T-helper 17 cell (primary cell): Measurements from ENCODE around the gene ZNF445. TPM values are rescaled to one million over a fixed set of nuclear protein-coding genes. Genes with fewer than 3 reads are reported as not detected.
"Not testable (repeated sequence)": the region's sequence is repeated elsewhere in the genome, so short reads cannot be mapped to it uniquely, and the experiment has no call there.

Experiments used
- ATAC-seq: fragments of 150-1000 bp; cut with Tn5 transposase; 2 replicates; pipeline ENCODE4 v1.10.0; 2021; ENCODE audit warnings: mild to moderate bottlenecking, moderate library complexity
- DNase-seq, 3 donors: peaks; one replicate each; pipeline versions ENCODE4 v3.0.0 to v3.0.0-alpha.2; 2020 to 2021
- H3K9me3 ChIP-seq: one replicate; pipeline ENCODE4 v1.7.0; 2013; ENCODE audit warnings: low read length, mild to moderate bottlenecking; ENCODE audit not compliant: control insufficient read depth, poor library complexity, severe bottlenecking
- H3K27ac Mint-ChIP-seq: one replicate; pipeline ENCODE4 v1.8.0; 2022; ENCODE audit warnings: mild to moderate bottlenecking, moderate library complexity, mixed read lengths
- H3K27me3 Mint-ChIP-seq: one replicate; pipeline ENCODE4 v1.8.0; 2022; ENCODE audit warnings: mixed read lengths
- H3K36me3 Mint-ChIP-seq: one replicate; pipeline ENCODE4 v1.8.0; 2022; ENCODE audit warnings: low read depth, mixed read lengths
- H3K4me1 Mint-ChIP-seq: one replicate; pipeline ENCODE4 v1.8.0; 2022; ENCODE audit warnings: mild to moderate bottlenecking, mixed read lengths
- H3K4me3 Mint-ChIP-seq: one replicate; pipeline ENCODE4 v1.8.0; 2022; ENCODE audit warnings: mild to moderate bottlenecking, moderate library complexity, mixed read lengths
- total RNA-seq, 4 donors: library from RNA in 2 of 4; stranded (reverse) in 2 of 4; gene quantifications; one replicate each; pipeline ENCODE4 v1.2.3 and lab custom pipeline; 2022 to 2026

Gene ZNF445
- total RNA-seq, 2 donors from 2014 or later: 9.7 to 10.6 TPM

DNA sequence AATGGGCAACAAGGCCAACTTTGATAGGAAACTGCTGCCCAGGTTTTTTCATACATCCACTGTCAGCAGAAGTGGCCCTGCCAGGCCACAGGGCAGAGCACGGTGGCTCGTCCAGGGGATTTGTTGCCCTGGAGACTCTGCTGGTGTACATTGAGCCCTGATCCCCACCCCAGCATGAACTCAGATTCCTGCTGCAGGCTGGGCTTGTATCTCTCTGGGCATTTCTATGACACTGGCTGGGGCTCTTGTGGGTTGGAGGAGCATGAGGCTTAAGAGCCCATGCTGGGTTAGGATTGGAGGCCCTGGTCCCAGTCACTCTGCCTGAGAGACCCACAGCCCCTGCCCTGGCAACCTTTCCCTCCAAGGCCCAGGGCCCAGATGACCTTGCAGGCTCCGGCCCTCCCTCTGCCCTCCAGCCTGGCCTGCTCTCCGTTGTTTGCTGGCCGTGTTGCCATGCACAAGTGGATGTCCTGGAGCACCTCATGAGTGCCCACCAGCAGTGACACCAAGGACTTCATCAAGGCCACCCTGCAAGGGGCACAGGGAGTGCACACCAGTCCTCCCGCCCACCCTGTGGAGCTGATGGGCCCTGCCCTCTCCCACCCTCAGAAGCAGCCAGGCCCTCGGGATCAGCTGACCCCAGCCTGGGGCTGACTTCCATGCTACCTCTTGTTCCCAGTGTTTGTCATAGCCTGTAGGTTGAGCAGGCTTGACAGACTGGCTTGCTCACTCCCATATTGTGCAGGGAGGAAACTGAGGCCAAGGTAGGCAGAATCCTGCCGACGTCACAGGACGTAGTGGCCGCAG lies 58.2 kb downstream of the ZNF445 start:
- DNase-seq: no peak
- Mint-ChIP-seq H3K36me3 (no peaks in the 10 kb centered on the region), H3K27me3 (peaks cover 15% of the 10 kb centered on the region), H3K27ac (no peak overlapping the region), H3K4me1 (no peaks in the 10 kb centered on the region), H3K4me3 (no peak overlapping the region)
- H3K9me3 ChIP-seq: no peaks in the 10 kb centered on the region
- no peak for ATAC-seq

DNA sequence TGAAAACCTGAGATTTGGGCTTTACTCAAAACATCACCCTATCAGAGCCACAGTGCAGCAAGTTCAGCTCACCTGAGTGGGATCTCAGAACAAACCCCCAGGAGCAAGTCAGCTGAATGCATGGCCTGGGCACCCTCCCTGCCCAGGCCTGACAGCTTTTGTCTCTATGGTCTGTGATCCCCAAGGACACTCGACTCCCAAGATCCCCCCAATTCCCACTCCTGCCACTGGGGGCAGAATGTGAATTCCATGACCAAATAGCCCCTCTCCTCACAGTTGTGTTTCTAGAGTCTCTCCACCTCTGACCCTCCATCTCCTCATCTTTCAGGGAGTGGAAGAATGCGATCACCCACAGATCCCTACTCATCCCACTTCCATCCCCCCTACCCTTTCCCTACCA lies 58.9 kb downstream of the ZNF445 start:
- ATAC-seq: no peak
- Mint-ChIP-seq H3K27ac (no peak overlapping the region), H3K27me3 (peaks cover 8% of the 10 kb centered on the region), H3K4me3 (no peak overlapping the region), H3K36me3 (no peaks in the 10 kb centered on the region), H3K4me1 (no peaks in the 10 kb centered on the region)
- no peaks in the 10 kb centered on the region for H3K9me3 ChIP-seq
- no peak for DNase-seq

DNA sequence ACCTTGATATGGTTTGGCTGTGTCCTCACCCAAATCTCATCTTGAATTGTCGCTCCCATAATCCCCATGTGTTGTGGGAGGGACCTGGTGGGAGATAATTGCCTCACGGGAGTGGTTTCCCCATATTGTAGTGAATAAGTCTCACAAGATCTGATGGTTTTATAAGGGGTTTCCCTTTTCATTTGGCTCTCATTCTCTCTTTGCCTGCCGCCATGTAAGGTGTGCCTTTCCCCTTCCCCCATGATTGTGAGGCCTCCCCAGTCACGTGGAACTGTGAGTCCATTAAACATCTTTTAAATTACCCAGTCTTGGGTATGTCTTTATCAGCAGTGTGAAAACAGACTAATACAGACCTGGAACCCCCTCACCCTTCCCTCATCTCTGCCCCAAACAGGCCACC lies 59.4 kb downstream of the ZNF445 start:
- not testable (repeated sequence) for H3K4me3 Mint-ChIP-seq, H3K4me1 Mint-ChIP-seq, H3K27me3 Mint-ChIP-seq, H3K36me3 Mint-ChIP-seq, H3K27ac Mint-ChIP-seq, DNase-seq, H3K9me3 ChIP-seq, ATAC-seq

DNA sequence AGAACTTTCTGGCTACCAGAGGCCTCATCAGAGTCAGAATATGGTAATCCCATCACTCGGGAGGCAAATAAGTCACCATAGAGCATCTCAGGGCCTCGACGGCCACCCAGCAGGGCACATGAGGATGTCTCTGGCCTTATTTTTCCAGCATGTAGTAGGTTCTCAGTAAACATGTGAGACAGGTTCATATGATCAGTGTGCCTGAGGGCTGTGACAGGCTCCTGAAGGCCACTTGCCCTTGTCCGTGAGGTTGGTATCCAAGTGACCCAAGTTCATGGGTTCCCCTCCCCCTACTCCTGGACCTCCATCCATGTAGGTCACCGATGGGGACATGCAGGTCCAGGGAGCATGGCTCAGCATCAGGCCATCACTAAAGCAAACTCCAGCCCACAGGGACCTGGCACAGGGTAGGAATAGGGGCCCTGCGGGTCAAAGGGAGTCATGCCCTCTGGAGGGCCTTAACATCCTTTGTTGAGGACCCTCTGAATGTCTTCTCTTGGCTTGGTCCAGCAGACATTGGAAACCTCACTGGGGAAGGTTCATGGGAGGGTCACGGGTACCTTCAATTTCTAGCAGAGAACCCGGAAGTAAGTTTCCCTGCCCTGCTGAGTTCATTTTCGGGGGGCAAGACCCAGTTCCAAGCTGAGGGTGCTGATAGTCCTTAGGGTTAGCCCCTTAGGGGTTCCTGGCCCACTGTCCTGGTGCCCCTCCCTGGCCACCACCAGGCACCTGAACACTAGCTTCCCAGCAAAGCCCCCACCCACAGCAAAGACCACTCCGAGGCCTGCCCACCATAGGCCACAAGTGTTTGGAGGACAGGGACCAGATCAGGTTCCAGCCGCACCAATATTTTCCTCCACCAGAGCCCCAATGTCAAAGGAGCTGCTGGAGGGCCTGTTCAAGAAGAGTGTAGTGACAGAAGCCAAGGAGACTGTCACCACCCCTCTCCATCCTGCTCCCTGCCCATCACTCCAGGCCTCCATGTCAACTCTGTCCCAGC lies 61.1 kb downstream of the ZNF445 start:
- no peak overlapping the region for H3K4me3 Mint-ChIP-seq

DNA sequence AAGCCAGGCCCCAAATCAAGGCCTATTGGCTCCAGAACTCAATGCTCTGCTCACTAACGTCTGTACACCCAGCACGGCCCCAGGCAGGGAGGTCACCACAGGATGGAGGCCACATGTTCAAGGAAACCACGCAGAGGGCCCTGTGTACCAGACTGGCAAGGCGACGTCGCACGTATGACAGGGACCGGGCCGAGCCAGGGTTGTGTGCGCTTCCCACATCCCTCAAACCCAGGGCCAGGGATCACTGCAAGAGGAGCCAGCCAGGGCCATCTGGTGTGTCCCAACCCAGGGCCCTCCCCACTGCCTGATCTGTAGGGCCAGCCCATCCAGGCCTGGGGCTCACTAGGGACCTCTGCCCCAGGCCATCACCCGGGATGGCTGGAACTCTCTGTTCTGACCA lies 62.0 kb downstream of the ZNF445 start:
- H3K9me3 ChIP-seq: no peaks in the 10 kb centered on the region
- Mint-ChIP-seq H3K4me3 (no peak overlapping the region), H3K4me1 (no peaks in the 10 kb centered on the region), H3K27ac (no peak overlapping the region), H3K36me3 (no peaks in the 10 kb centered on the region), H3K27me3 (no peaks in the 10 kb centered on the region)
- ATAC-seq: no peak
- DNase-seq: no peak

More for the DNA sequence above, 61.1 kb downstream of the ZNF445 start:
- ATAC-seq (no peak), DNase-seq (no peak)
- Mint-ChIP-seq H3K27ac (no peak overlapping the region), H3K36me3 (no peaks in the 10 kb centered on the region), H3K4me1 (no peaks in the 10 kb centered on the region), H3K27me3 (peaks cover 5% of the 10 kb centered on the region)
- H3K9me3 ChIP-seq: no peaks in the 10 kb centered on the region

GRCh38 chr3:44414517-44415090 lies 62.9 kb downstream of the ZNF445 start:
- no peaks in the 10 kb centered on the region for H3K27me3 Mint-ChIP-seq
- no peaks in the 10 kb centered on the region for H3K9me3 ChIP-seq
- no peaks in the 10 kb centered on the region for H3K36me3 Mint-ChIP-seq
- H3K4me1 Mint-ChIP-seq: no peaks in the 10 kb centered on the region
- ATAC-seq (no peak), DNase-seq (no peak)
- no peak overlapping the region for H3K27ac Mint-ChIP-seq
- H3K4me3 Mint-ChIP-seq: no peak overlapping the region

DNA sequence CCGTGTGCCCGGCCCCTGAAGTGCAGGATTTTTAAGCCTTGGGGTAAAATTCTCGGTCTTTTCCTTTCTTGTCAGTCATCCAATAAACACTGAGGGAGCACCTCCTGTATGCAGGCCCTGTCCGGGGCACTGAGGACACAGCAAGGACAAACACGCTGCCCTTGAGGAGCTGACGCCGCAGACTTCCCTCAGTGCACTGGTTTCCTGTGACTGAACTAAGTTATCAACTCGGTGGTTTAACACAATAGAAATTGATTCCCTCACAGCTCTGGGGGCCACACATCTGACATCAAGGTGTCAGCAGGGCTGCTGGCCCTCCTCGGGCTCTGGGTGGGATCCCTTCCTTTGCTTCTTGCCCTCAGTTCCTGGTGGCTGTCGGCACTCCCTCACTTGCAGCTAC lies 65.1 kb downstream of the ZNF445 start:
- ATAC-seq (no peak), DNase-seq (no peak)
- Mint-ChIP-seq H3K36me3 (no peaks in the 10 kb centered on the region), H3K4me1 (no peaks in the 10 kb centered on the region), H3K27me3 (no peaks in the 10 kb centered on the region), H3K4me3 (no peak overlapping the region), H3K27ac (peak overlapping the region; percentile 61)
- H3K9me3 ChIP-seq: no peaks in the 10 kb centered on the region

DNA sequence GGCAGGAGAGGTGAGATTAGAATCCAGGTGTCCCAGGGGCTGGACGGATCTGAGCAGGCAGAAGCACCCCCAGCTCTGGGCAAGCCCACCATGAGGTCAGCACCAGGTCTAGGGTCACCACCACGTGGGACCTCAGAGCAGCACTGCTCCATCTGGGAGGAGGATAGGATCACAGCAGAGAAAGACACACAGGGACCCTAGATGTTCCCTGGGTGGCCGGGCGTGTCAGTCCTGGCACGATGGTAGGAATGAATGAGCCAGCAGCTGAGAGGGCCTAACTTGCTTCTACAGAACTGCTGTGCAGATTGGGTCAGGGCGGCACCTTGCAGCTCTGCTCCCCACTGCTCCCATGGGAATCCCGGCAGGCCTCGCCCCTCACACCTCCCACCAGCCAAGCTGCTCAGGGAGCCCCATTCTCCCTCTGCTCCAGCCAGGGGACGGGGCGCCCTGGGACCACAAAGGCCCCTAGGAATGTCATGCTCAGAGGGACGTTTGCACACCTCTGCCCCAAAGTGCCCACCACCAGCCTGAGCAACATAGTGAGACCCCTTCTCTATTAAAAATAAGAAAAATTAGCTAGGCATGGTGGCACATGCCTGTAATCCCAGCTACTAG lies 66.3 kb downstream of the ZNF445 start:
- no peaks in the 10 kb centered on the region for H3K9me3 ChIP-seq
- ATAC-seq (no peak), DNase-seq (no peak)
- Mint-ChIP-seq H3K27me3 (no peaks in the 10 kb centered on the region), H3K36me3 (no peaks in the 10 kb centered on the region), H3K4me3 (no peak overlapping the region), H3K4me1 (no peaks in the 10 kb centered on the region), H3K27ac (no peak overlapping the region)

- Mint-ChIP-seq H3K36me3 (no peaks in the 10 kb centered on the region), H3K27ac (no peak overlapping the region), H3K4me1 (no peaks in the 10 kb centered on the region), H3K4me3 (no peak overlapping the region), H3K27me3 (no peaks in the 10 kb centered on the region)
- no peak for ATAC-seq
- no peak for DNase-seq
- no peaks in the 10 kb centered on the region for H3K9me3 ChIP-seq
These were observed 67.6 kb downstream of the ZNF445 start for GRCh38 chr3:44409640-44410410.

DNA sequence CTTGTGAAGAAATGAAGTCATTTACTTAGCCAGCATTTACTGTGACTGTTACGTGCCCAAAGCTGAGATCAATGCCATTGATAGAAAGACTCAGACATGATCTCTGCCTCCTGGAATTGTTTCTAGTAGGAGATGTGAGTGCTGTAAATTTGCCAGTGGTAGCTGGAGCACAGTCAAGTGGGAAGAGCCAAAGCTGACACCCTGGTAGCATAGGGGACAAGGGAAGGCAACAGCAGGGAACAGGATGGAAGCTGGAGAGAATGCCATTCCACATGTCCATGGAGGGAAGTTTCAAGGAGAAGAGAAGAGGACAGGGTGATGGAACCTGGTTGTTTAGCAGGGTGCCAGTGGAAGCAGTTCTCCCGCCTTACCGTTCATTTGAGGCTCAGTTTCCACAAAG lies 74.9 kb downstream of the ZNF445 start:
- ATAC-seq (no peak), DNase-seq (no peak)
- Mint-ChIP-seq H3K36me3 (peaks cover 10% of the 10 kb centered on the region), H3K4me1 (no peaks in the 10 kb centered on the region), H3K4me3 (no peak overlapping the region), H3K27ac (peak overlapping the region; percentile 1), H3K27me3 (no peaks in the 10 kb centered on the region)
- no peaks in the 10 kb centered on the region for H3K9me3 ChIP-seq

- ATAC-seq (no peak), DNase-seq (no peak)
- H3K9me3 ChIP-seq: no peaks in the 10 kb centered on the region
- no peak overlapping the region for H3K4me3 Mint-ChIP-seq
- peaks cover 10% of the 10 kb centered on the region for H3K36me3 Mint-ChIP-seq
- H3K27ac Mint-ChIP-seq: no peak overlapping the region
- H3K27me3 Mint-ChIP-seq: no peaks in the 10 kb centered on the region
- no peaks in the 10 kb centered on the region for H3K4me1 Mint-ChIP-seq
These were observed 76.7 kb downstream of the ZNF445 start for GRCh38 chr3:44400771-44401170.

GRCh38 chr3:44398853-44399252 lies 78.6 kb downstream of the ZNF445 start:
- no peak overlapping the region for H3K4me3 Mint-ChIP-seq
- ATAC-seq (no peak), DNase-seq (no peak)
- no peaks in the 10 kb centered on the region for H3K27me3 Mint-ChIP-seq
- peaks cover 5% of the 10 kb centered on the region for H3K36me3 Mint-ChIP-seq
- no peak overlapping the region for H3K27ac Mint-ChIP-seq
- no peaks in the 10 kb centered on the region for H3K4me1 Mint-ChIP-seq
- no peaks in the 10 kb centered on the region for H3K9me3 ChIP-seq
